IMR-90 (cell line): Measurements from ENCODE around the gene OVCA2. TPM values are rescaled to one million over a fixed set of nuclear protein-coding genes. Genes with fewer than 3 reads are reported as not detected.

Experiments used
- ATAC-seq: fragments of 200-7000 bp; cut with Tn5 transposase; 2 replicates; pipeline ENCODE4 v1.9.1; 2020; ENCODE audit warnings: low read depth, mild to moderate bottlenecking, moderate library complexity
- BruUV-seq: library from RNA; stranded (reverse); fragments of 400-500 nt; replicated peaks from 2 replicates; lab custom pipeline; 2021; lab: Mats Ljungman, UMichigan
- CTCF ChIA-PET: fragments of 300-600 bp; formaldehyde crosslinking; extraction: SDS; loops from one replicate; lab custom pipeline; 2021; ENCODE audit warnings: antibody characterized with exemption; lab: Yijun Ruan, JAX
- POLR2A ChIA-PET: fragments of 300-600 bp; sonication (Branson Sonifier 250); formaldehyde crosslinking; loops from one replicate; lab custom pipeline; 2022; ENCODE audit warnings: antibody characterized with exemption; ENCODE audit not compliant: unreplicated experiment; lab: Charles Lee
- DNase-seq: peaks from one replicate; pipeline ENCODE4 v3.0.0; 2013
- H2AFZ ChIP-seq: replicated peaks from 2 replicates; pipeline ENCODE3; 2013; ENCODE audit warnings: low read length, mild to moderate bottlenecking; ENCODE audit not compliant: poor library complexity
- H2AK5ac ChIP-seq: 2 replicates; pipeline ENCODE4 v1.6.1; 2013; ENCODE audit warnings: low read depth, low read length, inconsistent platforms
- H2AK9ac ChIP-seq: replicated peaks from 2 replicates; pipeline ENCODE3; 2013; ENCODE audit warnings: mild to moderate bottlenecking, low read depth, low read length, moderate library complexity; ENCODE audit not compliant: poor library complexity
- H2BK120ac ChIP-seq: 2 replicates; pipeline ENCODE4 v1.6.1; 2013; ENCODE audit warnings: low read depth, low read length, inconsistent platforms
- H2BK15ac ChIP-seq: 3 replicates; pipeline ENCODE4 v1.6.1; 2013; ENCODE audit warnings: low read depth, low read length, inconsistent platforms
- H2BK20ac ChIP-seq: 2 replicates; pipeline ENCODE4 v1.6.1; 2013; ENCODE audit warnings: low read depth, mild to moderate bottlenecking, inconsistent platforms, low read length, moderate library complexity
- H2BK5ac ChIP-seq: 2 replicates; pipeline ENCODE4 v1.6.1; 2013; ENCODE audit warnings: mild to moderate bottlenecking, low read depth, low read length, inconsistent platforms; ENCODE audit not compliant: poor library complexity, severe bottlenecking
- H3K14ac ChIP-seq: replicated peaks from 2 replicates; pipeline ENCODE4 v1.6.1; 2013; ENCODE audit warnings: low read depth, low read length, inconsistent platforms
- H3K18ac ChIP-seq: 2 replicates; pipeline ENCODE4 v1.6.1; 2013; ENCODE audit warnings: low read depth, low read length, control low read depth
- H3K23ac ChIP-seq: 2 replicates; pipeline ENCODE4 v1.6.1; 2013; ENCODE audit warnings: low read depth, low read length, inconsistent platforms
- H3K27ac ChIP-seq: 2 replicates; pipeline ENCODE4 v1.5.1; 2013; ENCODE audit warnings: mild to moderate bottlenecking, control low read depth, low read length; ENCODE audit not compliant: insufficient read depth
- H3K27me3 ChIP-seq: 2 replicates; pipeline ENCODE4 v1.6.1; 2013; ENCODE audit warnings: low read length; ENCODE audit not compliant: control insufficient read depth, insufficient read depth
- H3K36me3 ChIP-seq: 2 replicates; pipeline ENCODE4 v1.6.1; 2013; ENCODE audit warnings: low read length, mixed read lengths; ENCODE audit not compliant: control insufficient read depth, insufficient read depth
- H3K4ac ChIP-seq: 2 replicates; pipeline ENCODE4 v1.6.1; 2013; ENCODE audit warnings: low read depth, low read length, inconsistent platforms
- H3K4me1 ChIP-seq: 2 replicates; pipeline ENCODE4 v1.6.1; 2013; ENCODE audit warnings: low read length, mixed read lengths; ENCODE audit not compliant: control insufficient read depth, insufficient read depth
- H3K4me2 ChIP-seq: 2 replicates; pipeline ENCODE4 v1.6.1; 2013; ENCODE audit warnings: low read depth, mild to moderate bottlenecking, control low read depth, low read length, moderate library complexity
- H3K4me3 ChIP-seq: 2 replicates; pipeline ENCODE4 v1.5.1; 2013; ENCODE audit warnings: low read depth, mild to moderate bottlenecking, control low read depth, low read length, moderate library complexity; ENCODE audit not compliant: insufficient read depth
- H3K56ac ChIP-seq: 2 replicates; pipeline ENCODE4 v1.6.1; 2013; ENCODE audit warnings: low read length, inconsistent platforms; ENCODE audit not compliant: insufficient read depth; ENCODE audit errors: extremely low read depth
- H3K79me1 ChIP-seq, 2 experiments: 2 replicates each; pipeline ENCODE4 v1.6.1; 2013; ENCODE audit warnings: low read length in 2 of 2, inconsistent platforms in 1 of 2, low read depth in 1 of 2
- H3K9ac ChIP-seq: 2 replicates; pipeline ENCODE4 v1.6.1; 2013; ENCODE audit warnings: low read depth, low read length, control low read depth
- H3K9me1 ChIP-seq: 2 replicates; pipeline ENCODE4 v1.6.1; 2013; ENCODE audit warnings: low read length, inconsistent platforms; ENCODE audit not compliant: insufficient read depth
- H3K9me3 ChIP-seq: 2 replicates; pipeline ENCODE4 v1.6.1; 2013; ENCODE audit warnings: low read length; ENCODE audit not compliant: control insufficient read depth, insufficient read depth
- H4K20me1 ChIP-seq: 2 replicates; pipeline ENCODE4 v1.6.1; 2013; ENCODE audit warnings: low read length, inconsistent platforms; ENCODE audit not compliant: insufficient read depth
- H4K5ac ChIP-seq: 2 replicates; pipeline ENCODE4 v1.6.1; 2013; ENCODE audit warnings: mild to moderate bottlenecking, low read depth, low read length, control low read depth
- H4K8ac ChIP-seq, 2 experiments: 2 replicates each; pipeline ENCODE4 v1.6.1; 2013; ENCODE audit warnings: low read depth in 2 of 2, low read length in 2 of 2, control low read depth in 1 of 2, inconsistent platforms in 1 of 2
- H4K91ac ChIP-seq: 2 replicates; pipeline ENCODE4 v1.6.1; 2013; ENCODE audit warnings: low read depth, low read length, inconsistent platforms; ENCODE audit not compliant: insufficient read depth
- CEBPB ChIP-seq: IDR thresholded peaks from 2 replicates; pipeline ENCODE4 v1.6.1; 2012; ENCODE audit warnings: low read depth, low read length, improper control_type of control experiment
- MAFK ChIP-seq: IDR thresholded peaks from 2 replicates; pipeline ENCODE4 v1.6.1; 2012; ENCODE audit warnings: low read depth, low read length, improper control_type of control experiment
- SMC3 ChIP-seq: fragments of 150-350 bp; IDR thresholded peaks from 2 replicates; pipeline ENCODE4 v1.6.1; 2016; ENCODE audit warnings: low read depth, mild to moderate bottlenecking, antibody characterized with exemption, low read length, moderate library complexity
- USF2 ChIP-seq: fragments of 150-350 bp; IDR thresholded peaks from 2 replicates; pipeline ENCODE4 v1.6.1; 2017; ENCODE audit warnings: mild to moderate bottlenecking, antibody characterized with exemption, low read length, low read depth
- WGBS, 2 experiments: methylation state at CpG; one replicate each; pipeline versions ENCODE4 v1.1.5 to v1.1.7; 2013; ENCODE audit warnings: missing lambda C conversion rate in 2 of 2; ENCODE audit not compliant: insufficient read length in 1 of 2; ENCODE audit errors: extremely low coverage in 2 of 2; 5-methylcytosine and 5-hydroxymethylcytosine counted together
- dilution Hi-C: fragments of 300-500 bp; cut with HindIII; formaldehyde crosslinking; loops from one replicate; pipeline ENCODE4 v1.14.3; 2018; ENCODE audit warnings: low sequenced_read_pairs; ENCODE audit not compliant: unreplicated experiment
- in situ Hi-C: fragments of 300-500 bp; cut with MboI; formaldehyde crosslinking; loops from 3 replicates; pipeline ENCODE4 v1.14.3; 2019; ENCODE audit warnings: low sequenced_read_pairs, inconsistent platforms, mixed read lengths
- intact Hi-C: fragments of 100-400 bp; cut with micrococcal nuclease; formaldehyde crosslinking; loops from 2 replicates; pipeline ENCODE4 v1.10.0; 2022
- polyA plus RNA-seq, 3 experiments: library from polyadenylated mRNA; depleted of rRNA; stranded (reverse); fragments of >200 nt; gene quantifications; 2 replicates each; pipeline ENCODE4 v1.2.3, GENCODE V29; 2012; ENCODE audit warnings: low replicate concordance in 1 of 3
- total RNA-seq: library from RNA; depleted of rRNA; stranded (reverse); fragments of >200 nt; gene quantifications from 2 replicates; pipeline ENCODE4 v1.2.3, GENCODE V29; 2012

OVCA2 gene
- total and polyA plus RNA-seq, 2 of the 4 experiments (the other 2 are of a cell fraction): 38.7 to 46.9 TPM

- no peak for TF ChIP-seq CEBPB
Observed at GRCh38 chr17:1997927-1998742, 43.7 kb upstream of the OVCA2 start (continued).

GRCh38 chr17:1999557-2000251 lies 42.1 kb upstream of the OVCA2 start:
- Histone ChIP-seq H2AK9ac (peak overlapping the region; percentile 33), H3K79me1 (no peaks in the 10 kb centered on the region), H3K18ac (no peak overlapping the region), H3K9ac (no peak overlapping the region), H3K27ac (no peak overlapping the region), H4K8ac (peak overlapping the region in 1 of 2 experiments; percentile 52; a peak in 1 of 4 replicates), H4K5ac (no peak overlapping the region), H2BK5ac (no peak overlapping the region), H2BK120ac (no peak overlapping the region), H3K4ac (no peak overlapping the region; the same call in 1 of the 2 replicates), H3K9me1 (no peaks in the 10 kb centered on the region), H4K20me1 (no peaks in the 10 kb centered on the region), H3K4me3 (no peak overlapping the region), H3K4me2 (no peak overlapping the region), H2AFZ (peak overlapping the region; percentile 77), H3K56ac (no peak overlapping the region), H2BK20ac (no peak overlapping the region), H3K4me1 (peaks cover 11% of the 10 kb centered on the region), H3K36me3 (no peaks in the 10 kb centered on the region), H3K14ac (peak overlapping the region; percentile 23; the same call in 1 of the 2 replicates), H3K27me3 (peaks cover 17% of the 10 kb centered on the region), H3K23ac (no peak overlapping the region), H4K91ac (no peak overlapping the region), H2AK5ac (peak overlapping the region; percentile 17; the same call in 1 of the 2 replicates), H2BK15ac (no peak overlapping the region), H3K9me3 (no peaks in the 10 kb centered on the region)
- intact Hi-C loops: no loop called here
- WGBS, 2 experiments: 63% methylated on average over 6 of the region's 13 CpGs; no CpG with 5 or more reads in 1 of the 2 experiments
- BruUV-seq: no TSS peak
- DNase-seq (peak; percentile 19), ATAC-seq (peak; percentile 69)
- in situ Hi-C loops: no loop called here
- ChIA-PET POLR2A (no interaction called here), CTCF (no interaction called here)
- TF ChIP-seq MAFK: peak; percentile 33; the same call in 1 of the 2 replicates
- no peak for TF ChIP-seq USF2
- TF ChIP-seq CEBPB: no peak
- TF ChIP-seq SMC3: no peak
- dilution Hi-C loops: no loop called here
